HG03095 (cell line): ENCODE data around the gene AMDHD2.
A peak's percentile ranks its signal among the peaks of the same experiment; 100 is the strongest.
"Not testable (repeated sequence)": the region's sequence is repeated elsewhere in the genome, so short reads cannot be mapped to it uniquely, and the experiment has no call there.

Experiments
- ATAC-seq: cut with Tn5 transposase; IDR thresholded peaks from one replicate; pipeline ENCODE4 v1.9.1; 2021; ENCODE audit warnings: moderate library complexity; ENCODE audit not compliant: unreplicated experiment

AMDHD2 gene, protein sequence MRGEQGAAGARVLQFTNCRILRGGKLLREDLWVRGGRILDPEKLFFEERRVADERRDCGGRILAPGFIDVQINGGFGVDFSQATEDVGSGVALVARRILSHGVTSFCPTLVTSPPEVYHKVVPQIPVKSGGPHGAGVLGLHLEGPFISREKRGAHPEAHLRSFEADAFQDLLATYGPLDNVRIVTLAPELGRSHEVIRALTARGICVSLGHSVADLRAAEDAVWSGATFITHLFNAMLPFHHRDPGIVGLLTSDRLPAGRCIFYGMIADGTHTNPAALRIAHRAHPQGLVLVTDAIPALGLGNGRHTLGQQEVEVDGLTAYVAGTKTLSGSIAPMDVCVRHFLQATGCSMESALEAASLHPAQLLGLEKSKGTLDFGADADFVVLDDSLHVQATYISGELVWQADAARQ

DNA sequence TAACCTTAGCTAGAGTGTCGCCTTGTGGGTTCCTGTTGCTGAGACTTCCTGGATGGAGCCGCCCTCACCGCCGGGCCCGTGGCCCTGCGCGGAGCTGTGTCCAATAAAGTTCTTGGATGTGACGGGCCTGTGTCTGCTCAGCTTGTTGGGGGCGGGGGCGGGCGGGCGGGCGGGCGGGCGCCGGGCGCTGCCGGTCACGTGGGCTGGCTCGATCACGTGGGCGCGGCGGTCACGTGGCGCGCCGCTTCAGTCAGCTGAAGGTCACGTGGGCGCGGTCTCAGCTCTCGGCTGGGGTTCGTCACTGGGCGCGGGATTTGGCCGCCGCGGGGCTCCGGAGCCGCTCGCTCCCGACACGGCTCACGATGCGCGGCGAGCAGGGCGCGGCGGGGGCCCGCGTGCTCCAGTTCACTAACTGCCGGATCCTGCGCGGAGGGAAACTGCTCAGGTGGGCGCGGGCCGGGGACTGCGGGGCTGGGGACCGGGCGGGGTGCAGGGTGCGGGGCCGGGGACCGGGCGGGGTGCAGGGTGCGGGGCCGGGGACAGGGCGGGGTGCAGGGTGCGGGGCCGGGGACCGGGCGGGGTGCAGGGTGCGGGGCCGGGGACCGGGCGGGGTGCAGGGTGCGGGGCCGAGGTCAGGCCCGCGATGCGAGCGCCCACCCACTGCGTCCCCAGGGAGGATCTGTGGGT, at the start of gene AMDHD2:
TSS of gene AMDHD2 (plus strand) at position 275 of the 687 bp plus-strand sequence. CDS start at position 363, 88 bp downstream.
- no peak for ATAC-seq

DNA sequence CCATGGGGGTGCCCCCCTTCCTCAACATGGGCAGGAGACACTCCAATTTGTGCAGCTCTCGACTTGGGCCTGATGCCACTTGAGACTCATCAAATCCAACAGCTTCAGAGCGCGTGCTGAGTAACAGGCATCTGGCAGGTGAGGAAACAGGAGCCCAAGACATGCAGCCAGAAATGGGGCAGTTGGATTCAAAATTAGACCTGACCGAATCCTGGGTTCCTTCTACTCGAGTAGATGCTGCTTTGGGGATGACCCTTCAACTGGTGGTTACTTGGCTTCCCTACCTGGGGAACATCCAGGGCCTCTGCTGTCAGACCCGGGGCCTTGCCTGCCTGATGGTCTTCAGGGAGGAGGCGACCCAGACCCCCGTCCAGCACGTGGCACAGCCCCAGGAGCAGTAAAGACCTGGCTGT, 49.6 kb upstream of the AMDHD2 start:
- no peak for ATAC-seq

DNA sequence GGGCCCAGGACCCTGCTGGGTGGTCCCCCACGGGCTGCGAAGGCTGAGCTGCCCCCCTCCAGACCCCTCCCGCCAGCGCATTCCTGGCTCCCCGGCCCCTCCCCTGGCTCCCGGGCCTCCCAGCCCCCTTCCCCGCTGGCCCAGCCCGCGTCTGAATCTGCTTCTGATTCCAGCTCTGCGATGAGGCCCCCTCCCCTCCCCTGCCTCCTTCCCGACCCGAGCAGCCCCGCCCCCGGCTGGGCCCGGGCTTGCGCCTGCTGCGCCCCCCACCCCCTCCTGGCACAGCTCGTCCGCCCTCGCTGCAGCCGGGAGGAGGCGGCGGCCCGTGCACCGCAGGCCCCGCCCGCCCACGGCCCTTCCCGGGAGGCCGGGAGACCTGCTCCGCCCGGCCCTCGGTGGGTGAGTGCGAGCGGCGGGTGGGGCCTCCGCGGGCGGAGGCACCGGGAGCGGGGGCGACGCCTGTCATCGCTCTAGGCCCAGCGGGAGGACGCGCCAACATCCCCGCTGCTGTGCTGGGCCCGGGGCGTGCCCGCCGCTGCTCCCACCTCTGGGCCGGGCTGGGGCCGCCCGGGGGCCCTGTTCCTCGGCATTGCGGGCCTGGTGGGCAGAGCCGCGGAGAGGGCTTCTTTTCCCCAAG, 49.0 kb upstream of the AMDHD2 start, which contains the start of gene NTN3:
TSS of gene NTN3 (plus strand) at position 282 of the 637 bp plus-strand sequence. CDS start 405 bp downstream, outside the sequence.
- ATAC-seq, result no peak

DNA sequence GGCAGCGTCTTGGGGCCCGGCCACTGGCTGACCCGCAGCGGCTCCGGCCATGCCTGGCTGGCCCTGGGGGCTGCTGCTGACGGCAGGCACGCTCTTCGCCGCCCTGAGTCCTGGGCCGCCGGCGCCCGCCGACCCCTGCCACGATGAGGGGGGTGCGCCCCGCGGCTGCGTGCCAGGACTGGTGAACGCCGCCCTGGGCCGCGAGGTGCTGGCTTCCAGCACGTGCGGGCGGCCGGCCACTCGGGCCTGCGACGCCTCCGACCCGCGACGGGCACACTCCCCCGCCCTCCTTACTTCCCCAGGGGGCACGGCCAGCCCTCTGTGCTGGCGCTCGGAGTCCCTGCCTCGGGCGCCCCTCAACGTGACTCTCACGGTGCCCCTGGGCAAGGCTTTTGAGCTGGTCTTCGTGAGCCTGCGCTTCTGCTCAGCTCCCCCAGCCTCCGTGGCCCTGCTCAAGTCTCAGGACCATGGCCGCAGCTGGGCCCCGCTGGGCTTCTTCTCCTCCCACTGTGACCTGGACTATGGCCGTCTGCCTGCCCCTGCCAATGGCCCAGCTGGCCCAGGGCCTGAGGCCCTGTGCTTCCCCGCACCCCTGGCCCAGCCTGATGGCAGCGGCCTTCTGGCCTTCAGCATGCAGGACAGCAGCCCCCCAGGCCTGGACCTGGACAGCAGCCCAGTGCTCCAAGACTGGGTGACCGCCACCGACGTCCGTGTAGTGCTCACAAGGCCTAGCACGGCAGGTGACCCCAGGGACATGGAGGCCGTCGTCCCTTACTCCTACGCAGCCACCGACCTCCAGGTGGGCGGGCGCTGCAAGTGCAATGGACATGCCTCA, 48.3 kb upstream of the AMDHD2 start:
- ATAC-seq, result no peak

DNA sequence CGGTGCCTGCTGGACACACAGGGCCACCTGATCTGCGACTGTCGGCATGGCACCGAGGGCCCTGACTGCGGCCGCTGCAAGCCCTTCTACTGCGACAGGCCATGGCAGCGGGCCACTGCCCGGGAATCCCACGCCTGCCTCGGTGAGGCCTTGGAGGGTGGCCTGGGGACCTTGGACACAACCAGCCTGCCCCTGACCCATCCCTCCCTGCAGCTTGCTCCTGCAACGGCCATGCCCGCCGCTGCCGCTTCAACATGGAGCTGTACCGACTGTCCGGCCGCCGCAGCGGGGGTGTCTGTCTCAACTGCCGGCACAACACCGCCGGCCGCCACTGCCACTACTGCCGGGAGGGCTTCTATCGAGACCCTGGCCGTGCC, 47.7 kb upstream of the AMDHD2 start:
- no peak for ATAC-seq

DNA sequence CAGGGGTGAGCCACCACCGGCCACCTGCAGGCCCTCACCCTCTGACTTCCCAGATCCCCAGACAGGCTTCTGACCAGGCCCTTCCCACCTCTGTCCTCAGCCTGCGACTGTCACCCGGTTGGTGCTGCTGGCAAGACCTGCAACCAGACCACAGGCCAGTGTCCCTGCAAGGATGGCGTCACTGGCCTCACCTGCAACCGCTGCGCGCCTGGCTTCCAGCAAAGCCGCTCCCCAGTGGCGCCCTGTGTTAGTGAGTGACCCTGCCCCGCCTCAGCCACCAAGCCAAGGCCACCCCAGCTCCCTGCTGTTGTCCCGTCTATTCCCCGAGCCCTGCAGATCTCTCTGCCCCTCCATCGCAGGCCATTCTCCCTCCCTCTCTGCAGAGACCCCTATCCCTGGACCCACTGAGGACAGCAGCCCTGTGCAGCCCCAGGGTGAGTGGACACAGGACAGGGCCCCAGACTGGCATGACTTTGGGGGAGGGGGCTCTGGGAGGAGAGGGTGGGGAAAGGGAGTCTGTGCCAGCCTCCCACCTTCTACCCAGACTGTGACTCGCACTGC, 47.2 kb upstream of the AMDHD2 start:
- ATAC-seq, result no peak

DNA sequence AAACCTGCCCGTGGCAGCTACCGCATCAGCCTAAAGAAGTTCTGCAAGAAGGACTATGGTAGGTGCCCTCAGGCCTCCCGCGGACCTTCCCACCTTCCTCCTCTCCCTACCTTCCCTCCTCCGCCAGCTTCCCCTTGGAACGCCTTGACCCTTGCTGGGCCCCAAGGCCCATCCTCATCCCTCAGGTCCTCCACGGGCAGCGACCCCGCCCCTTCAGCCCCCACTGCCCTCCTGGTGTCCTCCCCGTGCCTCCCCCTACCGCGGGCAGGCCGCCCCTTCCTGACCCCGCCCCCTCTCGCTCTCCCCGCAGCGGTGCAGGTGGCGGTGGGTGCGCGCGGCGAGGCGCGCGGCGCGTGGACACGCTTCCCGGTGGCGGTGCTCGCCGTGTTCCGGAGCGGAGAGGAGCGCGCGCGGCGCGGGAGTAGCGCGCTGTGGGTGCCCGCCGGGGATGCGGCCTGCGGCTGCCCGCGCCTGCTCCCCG, 46.7 kb upstream of the AMDHD2 start:
- no peak for ATAC-seq

DNA sequence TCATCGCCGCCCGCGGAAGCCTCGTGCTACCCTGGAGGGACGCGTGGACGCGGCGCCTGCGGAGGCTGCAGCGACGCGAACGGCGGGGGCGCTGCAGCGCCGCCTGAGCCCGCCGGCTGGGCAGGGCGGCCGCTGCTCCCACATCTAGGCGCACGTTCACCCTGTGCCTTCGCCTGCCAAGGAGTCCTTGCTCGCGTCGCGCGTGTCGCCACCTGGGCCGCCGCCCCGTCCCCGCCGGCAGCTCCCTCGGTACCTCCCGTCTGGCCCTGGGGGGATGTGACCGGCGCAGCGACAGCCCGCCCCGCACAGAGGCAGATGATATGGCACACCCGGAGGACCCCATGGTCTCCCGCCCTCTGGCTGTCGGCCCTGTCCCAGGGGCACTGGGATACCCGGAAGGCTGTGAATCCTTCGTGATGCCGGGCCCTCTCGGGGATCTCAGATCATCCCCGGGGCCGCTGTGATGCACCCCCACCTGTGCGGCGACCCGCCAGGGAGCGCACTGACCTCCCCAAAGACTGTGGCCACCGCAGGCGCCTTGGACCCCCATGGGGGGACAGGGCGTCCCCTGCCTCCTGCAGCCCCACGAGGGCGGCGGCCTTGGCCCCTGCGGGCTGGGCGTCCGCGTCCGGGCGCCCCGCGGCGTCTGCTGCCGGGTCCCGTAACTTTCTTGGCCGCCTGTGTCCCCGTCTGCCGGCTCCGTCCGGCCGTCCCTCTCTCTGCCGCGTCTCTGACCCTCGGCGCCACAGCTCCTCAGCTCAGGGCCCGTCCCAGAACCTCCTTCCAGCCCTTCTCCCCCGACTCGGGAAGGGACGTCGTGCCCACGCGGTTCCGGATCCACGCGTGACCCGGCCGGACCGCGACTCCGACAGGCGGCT, 45.9 kb upstream of the AMDHD2 start:
- ATAC-seq, result no peak

DNA sequence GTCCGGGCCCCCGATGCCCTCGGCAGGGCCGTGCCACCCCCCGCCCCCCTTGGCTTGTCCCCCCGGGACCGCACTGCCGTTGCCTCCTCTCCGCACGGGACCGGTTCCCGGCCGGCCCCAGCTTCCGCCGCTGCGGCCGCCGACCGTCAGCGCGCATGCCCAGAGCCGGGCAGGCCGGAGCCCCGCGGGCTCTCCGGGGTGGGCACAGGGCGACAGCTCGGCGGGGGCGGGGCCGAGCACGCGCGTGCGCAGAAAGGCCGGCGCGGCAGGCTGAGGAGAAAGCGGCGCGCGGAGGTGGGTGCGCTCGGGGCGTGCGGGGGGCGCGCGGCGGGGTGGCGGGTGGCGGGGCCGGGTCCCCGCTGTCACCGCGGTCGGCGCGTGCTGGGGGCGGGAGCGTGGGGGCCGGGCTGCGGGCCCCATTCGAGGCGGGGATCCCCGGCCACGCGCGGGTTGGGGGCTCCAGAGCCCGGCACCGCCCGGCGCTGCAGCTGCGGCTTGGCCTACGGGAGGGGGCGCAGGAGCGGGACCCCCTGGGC, 45.2 kb upstream of the AMDHD2 start, which contains the start of gene TBC1D24:
TSS of gene TBC1D24 (plus strand) at position 251 of the 536 bp plus-strand sequence. CDS start 21,022 bp downstream, outside the sequence.
- ATAC-seq, result peak; percentile 36

DNA sequence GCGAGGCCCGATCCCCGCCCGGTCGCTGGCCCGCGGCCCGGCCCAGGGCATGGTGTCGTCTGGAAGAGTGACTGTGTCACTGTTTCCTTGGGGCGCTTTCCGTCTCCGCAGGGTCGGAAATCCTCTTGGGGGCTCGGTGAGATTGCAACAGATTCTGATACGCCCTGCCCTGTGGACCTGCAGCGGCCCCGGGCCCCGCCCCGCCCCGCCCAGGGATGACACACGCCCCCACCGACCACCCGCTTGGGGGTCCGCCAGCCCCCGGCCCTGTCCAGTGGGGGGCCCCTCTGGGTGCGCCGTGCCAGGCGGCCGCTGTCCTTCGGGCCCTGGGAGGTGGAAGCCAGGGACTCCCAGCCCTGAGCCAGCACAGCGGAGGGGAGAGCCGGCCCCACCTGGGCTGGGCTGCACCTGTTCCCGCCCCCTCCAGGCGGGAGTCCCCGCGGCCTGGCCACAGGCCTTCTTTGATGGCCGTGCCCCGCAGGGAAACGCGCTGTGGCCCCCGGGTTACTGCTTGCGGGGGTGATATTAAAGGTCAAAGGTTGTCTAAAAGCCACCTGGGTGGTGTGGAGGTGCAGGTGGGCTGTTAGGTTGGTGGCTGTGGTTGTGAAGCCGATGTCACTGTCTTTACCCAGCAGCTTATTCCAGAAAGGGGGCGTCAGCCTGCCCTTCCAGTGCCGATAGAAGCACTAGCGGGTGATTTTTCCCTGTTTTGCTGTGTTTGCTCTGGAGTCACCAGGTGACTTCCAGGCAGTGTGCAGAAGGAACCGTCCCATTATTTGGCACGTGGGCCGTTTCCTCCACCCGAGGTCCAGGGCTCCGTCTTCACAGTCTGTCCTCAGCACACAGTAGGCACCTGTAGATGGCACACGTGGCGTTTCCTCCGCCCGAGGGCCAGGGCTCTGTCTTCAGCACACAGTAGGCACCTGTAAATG, 44.5 kb upstream of the AMDHD2 start:
- peak; percentile 8 for ATAC-seq

DNA sequence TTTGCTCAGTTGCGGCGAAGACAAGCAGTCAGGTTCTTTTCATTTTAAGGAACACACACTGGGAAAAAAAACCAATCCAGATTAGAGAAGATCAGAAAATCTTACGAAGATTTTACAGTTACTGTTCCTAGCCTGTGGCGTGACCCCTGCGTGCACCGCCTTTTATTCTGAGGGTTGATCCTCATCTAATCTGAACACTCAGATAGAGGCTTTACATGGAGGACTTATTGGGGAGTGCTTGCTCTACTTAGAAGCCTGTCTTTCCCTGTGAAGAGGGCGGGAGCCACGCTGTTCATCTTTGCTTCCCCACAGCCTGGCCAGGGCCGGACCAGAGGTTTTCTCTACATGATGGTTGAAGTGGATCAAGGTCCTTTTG, 43.8 kb upstream of the AMDHD2 start:
- ATAC-seq, result no peak

DNA sequence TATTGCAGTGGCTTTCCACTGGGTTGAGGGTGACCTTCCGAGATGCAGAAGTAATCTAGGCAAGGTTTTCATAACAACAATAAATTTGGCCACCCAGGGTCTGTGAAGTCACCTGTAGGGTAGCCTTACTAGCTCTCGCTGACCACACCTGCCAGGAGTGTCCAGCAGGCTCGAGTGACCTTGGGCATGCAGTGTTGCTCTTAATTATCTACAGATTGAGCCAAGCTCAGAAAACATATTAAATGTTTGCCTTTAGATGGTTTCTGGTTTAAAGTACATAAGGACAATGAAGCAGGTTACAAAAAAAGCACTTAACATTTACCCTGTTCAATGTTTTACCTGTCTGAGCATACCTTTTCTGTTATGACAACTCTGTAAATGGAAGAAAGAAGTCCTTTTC, 43.4 kb upstream of the AMDHD2 start:
- ATAC-seq, result no peak

DNA sequence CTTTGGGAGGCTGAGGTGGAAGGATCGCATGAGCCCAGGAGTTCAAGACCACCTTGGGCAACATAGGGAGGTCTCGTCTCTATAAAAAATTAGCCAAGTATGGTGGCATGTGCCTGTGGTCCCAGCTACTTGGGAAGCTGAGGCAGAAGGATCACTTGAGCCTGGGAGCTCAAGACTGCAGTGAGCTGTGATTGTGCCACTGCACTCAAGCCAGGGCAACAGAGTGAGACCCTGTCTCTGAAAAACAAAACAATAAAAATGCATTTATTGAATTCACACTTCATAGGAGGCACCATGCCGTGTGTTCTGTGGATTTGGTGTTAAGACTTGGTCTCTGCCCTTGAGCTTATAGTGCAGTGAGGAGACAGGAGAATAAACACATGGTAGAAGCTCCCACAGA, 42.8 kb upstream of the AMDHD2 start:
- ATAC-seq, result no peak

DNA sequence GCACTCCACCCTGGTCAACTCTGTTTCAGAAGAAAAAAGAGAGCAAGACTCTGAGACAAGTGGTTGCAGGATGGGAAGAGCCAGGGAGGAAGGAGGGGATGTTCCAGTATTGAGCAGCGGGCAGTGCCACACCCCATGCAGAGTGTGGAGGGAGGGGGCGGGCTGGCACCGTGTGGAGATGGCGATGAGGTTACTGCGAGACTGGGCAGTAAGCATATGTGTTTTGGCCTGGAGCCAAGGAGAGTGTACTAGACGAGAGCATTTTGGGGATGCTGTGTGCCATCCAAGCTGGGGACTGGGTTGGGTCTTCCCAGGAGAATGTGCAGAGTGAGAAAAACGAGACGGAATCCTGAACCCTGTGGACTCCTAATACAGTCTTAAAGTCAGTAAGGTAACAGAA, 41.9 kb upstream of the AMDHD2 start:
- no peak for ATAC-seq

DNA sequence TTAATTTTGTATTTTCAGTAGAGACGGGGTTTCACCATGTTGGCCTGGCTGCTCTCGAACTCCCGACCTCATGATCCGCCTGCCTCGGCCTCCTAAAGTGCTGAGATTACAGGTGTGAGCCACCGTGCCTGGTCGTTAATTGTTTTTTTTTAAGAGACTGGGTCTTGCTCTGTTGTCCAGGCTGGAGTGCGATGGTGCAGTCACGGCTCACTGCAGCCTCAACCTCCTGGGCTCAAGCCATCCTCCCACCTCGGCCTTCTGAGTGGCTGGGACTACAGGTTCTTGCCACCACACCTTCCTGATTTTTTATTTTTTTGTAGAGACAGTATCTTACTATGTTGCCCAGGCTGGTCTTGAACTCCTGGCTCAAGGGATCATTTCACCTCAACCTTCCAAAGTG, 40.2 kb upstream of the AMDHD2 start:
- ATAC-seq, result not testable (repeated sequence)

DNA sequence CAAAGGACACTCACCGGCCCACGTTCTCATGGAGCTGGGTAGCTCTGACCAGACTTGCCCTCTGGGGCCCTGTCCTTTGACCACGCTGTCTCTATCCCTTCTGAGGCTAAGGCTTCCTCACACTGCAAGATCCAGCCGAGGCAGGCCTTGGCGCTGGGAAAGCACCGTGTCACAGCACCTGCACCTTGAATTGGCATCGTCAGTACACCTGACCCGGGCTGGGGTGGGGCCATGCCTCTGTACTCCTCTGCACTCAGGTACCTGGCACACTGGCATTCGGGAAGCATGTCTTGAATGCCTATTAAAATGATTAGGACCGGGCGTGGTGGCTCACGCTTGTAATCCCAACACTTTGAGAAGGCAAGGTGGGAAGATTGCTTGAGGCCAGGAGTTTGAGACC, 39.2 kb upstream of the AMDHD2 start:
- ATAC-seq, result no peak

DNA sequence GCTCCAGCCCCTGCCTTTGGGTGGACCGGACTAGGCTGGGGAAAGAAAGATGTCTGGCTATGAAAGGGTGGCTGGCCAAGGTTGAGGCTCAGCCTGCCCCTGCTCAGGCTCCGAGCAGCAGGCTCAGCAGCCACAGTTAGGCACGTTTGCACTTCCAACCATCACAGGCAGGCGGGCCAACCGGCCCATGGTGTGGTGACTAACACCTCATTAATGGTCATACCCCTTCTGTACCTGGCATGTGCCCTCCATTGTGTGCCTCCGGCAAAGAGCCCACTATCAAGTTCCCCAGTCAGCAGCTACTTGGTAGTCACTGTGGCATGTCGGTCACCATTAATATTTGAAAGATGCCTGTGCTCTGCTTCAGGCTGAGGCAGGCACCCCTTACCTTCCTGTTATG, 38.5 kb upstream of the AMDHD2 start:
- no peak for ATAC-seq

DNA sequence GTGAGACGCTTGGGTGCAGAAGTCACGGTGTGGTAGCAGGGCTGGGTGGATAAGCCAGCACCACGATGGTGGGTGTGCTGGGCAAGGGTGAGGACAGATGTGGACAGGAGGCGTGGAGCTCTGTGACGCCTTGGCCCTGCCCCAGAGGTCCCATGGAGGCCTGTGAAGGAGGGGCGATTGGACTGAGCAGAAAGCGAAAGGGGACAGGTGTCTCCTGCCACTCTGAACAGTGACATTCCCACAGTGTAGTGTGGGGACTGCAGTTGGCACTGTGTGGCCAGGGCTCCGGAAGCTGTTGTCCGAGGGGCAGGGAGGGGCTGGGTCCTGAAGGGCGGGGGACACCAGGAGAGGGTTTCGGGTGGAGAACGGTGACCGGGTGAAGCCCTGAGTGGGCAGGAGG, 37.9 kb upstream of the AMDHD2 start:
- no peak for ATAC-seq
